Esophagus (tissue), 2 donors: ENCODE data around the gene HEXIM2. TPM values are rescaled to one million over a fixed set of nuclear protein-coding genes. Genes with fewer than 3 reads are reported as not detected.

Source experiments
- H3K27ac ChIP-seq, 2 donors: one replicate each; pipeline ENCODE4 v1.5.1; 2013; ENCODE audit warnings: low read depth in 2 of 2, mild to moderate bottlenecking in 2 of 2, inconsistent platforms in 1 of 2, low read length in 1 of 2, moderate library complexity in 1 of 2
- H3K27me3 ChIP-seq, 2 donors: one replicate each; pipeline ENCODE4 v1.6.1; 2013; ENCODE audit warnings: low read length in 2 of 2, control low read depth in 1 of 2, mild to moderate bottlenecking in 1 of 2; ENCODE audit not compliant: insufficient read depth in 2 of 2, control insufficient read depth in 1 of 2
- H3K36me3 ChIP-seq, 2 donors: one replicate each; pipeline ENCODE4 v1.6.1; 2013; ENCODE audit warnings: low read length in 1 of 2; ENCODE audit not compliant: control insufficient read depth in 2 of 2, insufficient read depth in 2 of 2
- H3K4me1 ChIP-seq, 2 donors: one replicate each; pipeline ENCODE4 v1.6.1; 2013; ENCODE audit warnings: low read length in 1 of 2; ENCODE audit not compliant: control insufficient read depth in 2 of 2, insufficient read depth in 2 of 2
- H3K4me3 ChIP-seq, 2 donors: one replicate each; pipeline ENCODE4 v1.5.1; 2013; ENCODE audit warnings: low read length in 2 of 2, mild to moderate bottlenecking in 2 of 2, low read depth in 1 of 2, moderate library complexity in 1 of 2
- H3K9me3 ChIP-seq, 2 donors: one replicate each; pipeline ENCODE4 v1.6.1; 2013; ENCODE audit warnings: mild to moderate bottlenecking in 2 of 2, low read depth in 1 of 2, low read length in 1 of 2, moderate library complexity in 1 of 2; ENCODE audit not compliant: control insufficient read depth in 2 of 2, insufficient read depth in 1 of 2
- WGBS, 2 donors: extraction: QIAGEN DNeasy Blood & Tissue Kit; methylation state at CpG; one replicate each; pipeline ENCODE4 v1.1.7; 2013; 5-methylcytosine and 5-hydroxymethylcytosine counted together
- polyA plus RNA-seq, 2 donors: library from polyadenylated mRNA; stranded (reverse); fragments of 200-250 nt; gene quantifications; one replicate each; pipeline ENCODE4 v1.2.3, GENCODE V29; 2013
- donor health status: healthy with polysubstance abuse.
- donor health status: Bipolar disorder and iron deficiency.

HEXIM2 gene
- polyA plus RNA-seq, 2 donors = 3.7 to 4.5 TPM

GRCh38 chr17:45164734-45165269 is 3.1 kb downstream of the HEXIM2 start:
- Histone ChIP-seq H3K4me1 (peaks cover 5% of the 10 kb centered on the region in 2 donors), H3K4me3 (no peak overlapping the region), H3K27me3 (no peaks in the 10 kb centered on the region), H3K27ac (no peak overlapping the region), H3K9me3 (no peaks in the 10 kb centered on the region), H3K36me3 (peaks cover 0 to 5% of the 10 kb centered on the region in 2 donors)
- 90% methylated on average over 7 of the region's 7 CpGs for WGBS, 2 donors

- 93 to 94% methylated on average over 43 of the region's 43 CpGs for WGBS, 2 donors
- Histone ChIP-seq H3K27ac (no peak overlapping the region), H3K4me3 (no peak overlapping the region)
Measured at GRCh38 chr17:45168991-45169752, 7.5 kb downstream of the HEXIM2 start.

GRCh38 chr17:45170280-45170930 is 8.7 kb downstream of the HEXIM2 start:
- WGBS, 2 donors = 68 to 79% methylated on average over 12 of the region's 12 CpGs
- H3K4me1 ChIP-seq = peaks cover 0 to 18% of the 10 kb centered on the region in 2 donors
- H3K36me3 ChIP-seq = peaks cover 0 to 3% of the 10 kb centered on the region in 2 donors
- H3K27ac ChIP-seq = peak overlapping the region; percentile 98 to 99
- H3K27me3 ChIP-seq = no peaks in the 10 kb centered on the region
- no peaks in the 10 kb centered on the region for H3K9me3 ChIP-seq
- H3K4me3 ChIP-seq = no peak overlapping the region

More at GRCh38 chr17:45168991-45169752, 7.5 kb downstream of the HEXIM2 start:
- H3K27me3 ChIP-seq = no peaks in the 10 kb centered on the region
- H3K4me1 ChIP-seq = peaks cover 0 to 18% of the 10 kb centered on the region in 2 donors
- peaks cover 0 to 5% of the 10 kb centered on the region in 2 donors for H3K36me3 ChIP-seq
- no peaks in the 10 kb centered on the region for H3K9me3 ChIP-seq

- H3K4me3 ChIP-seq = peak overlapping the region; percentile 20 to 52
- peak overlapping the region; percentile 98 to 99 for H3K27ac ChIP-seq
- no peaks in the 10 kb centered on the region for H3K27me3 ChIP-seq
- H3K9me3 ChIP-seq = no peaks in the 10 kb centered on the region
- peaks cover 0 to 19% of the 10 kb centered on the region in 2 donors for H3K4me1 ChIP-seq
- H3K36me3 ChIP-seq = peaks cover 0 to 3% of the 10 kb centered on the region in 2 donors
- WGBS, 2 donors = 19 to 25% methylated on average over 5 of the region's 5 CpGs
Measured at GRCh38 chr17:45170931-45171337, 9.3 kb downstream of the HEXIM2 start.

GRCh38 chr17:45171338-45172231 is 9.9 kb downstream of the HEXIM2 start:
- H3K9me3 ChIP-seq = no peaks in the 10 kb centered on the region
- H3K4me1 ChIP-seq = peaks cover 0 to 22% of the 10 kb centered on the region in 2 donors
- 24 to 28% methylated on average over 20 of the region's 20 CpGs for WGBS, 2 donors
- peak overlapping the region; percentile 20 to 52 for H3K4me3 ChIP-seq
- peak overlapping the region; percentile 98 to 99 for H3K27ac ChIP-seq
- H3K27me3 ChIP-seq = no peaks in the 10 kb centered on the region
- peaks cover 0 to 3% of the 10 kb centered on the region in 2 donors for H3K36me3 ChIP-seq

GRCh38 chr17:45172232-45172540 is 10.5 kb downstream of the HEXIM2 start:
- Histone ChIP-seq H3K9me3 (no peaks in the 10 kb centered on the region), H3K27ac (peak overlapping the region; percentile 98 to 99), H3K4me3 (peak overlapping the region; percentile 20 to 52), H3K27me3 (no peaks in the 10 kb centered on the region), H3K36me3 (peaks cover 0 to 3% of the 10 kb centered on the region in 2 donors), H3K4me1 (peaks cover 0 to 22% of the 10 kb centered on the region in 2 donors)
- WGBS, 2 donors = 46 to 49% methylated on average over 5 of the region's 5 CpGs

- H3K4me3 ChIP-seq = peak overlapping the region; percentile 20 to 52
- no peaks in the 10 kb centered on the region for H3K27me3 ChIP-seq
- H3K27ac ChIP-seq = peak overlapping the region; percentile 98 to 99
- no peaks in the 10 kb centered on the region for H3K9me3 ChIP-seq
- H3K36me3 ChIP-seq = peaks cover 0 to 3% of the 10 kb centered on the region in 2 donors
- 12 to 14% methylated on average over 8 to 10 of the region's 10 CpGs for WGBS, 2 donors
- peaks cover 0 to 22% of the 10 kb centered on the region in 2 donors for H3K4me1 ChIP-seq
Measured at GRCh38 chr17:45172541-45173286, 11.0 kb downstream of the HEXIM2 start.

- no peak overlapping the region for H3K4me3 ChIP-seq
- WGBS, 2 donors = 63 to 75% methylated on average over 3 of the region's 3 CpGs
- H3K4me1 ChIP-seq = peaks cover 0 to 17% of the 10 kb centered on the region in 2 donors
- no peaks in the 10 kb centered on the region for H3K27me3 ChIP-seq
- H3K27ac ChIP-seq = peak overlapping the region; percentile 45 to 51
- H3K36me3 ChIP-seq = no peaks in the 10 kb centered on the region
- no peaks in the 10 kb centered on the region for H3K9me3 ChIP-seq
Measured at GRCh38 chr17:45175759-45176115, 14.1 kb downstream of the HEXIM2 start.
